H1 (cell line): ENCODE measurements around the gene SLC7A10. TPM values are rescaled to one million over a fixed set of nuclear protein-coding genes. Genes with fewer than 3 reads are reported as not detected.

Experiments used
- CTCF ChIA-PET: fragments of 300-600 bp; sonication (Branson Sonifier 250); formaldehyde crosslinking; loops from one replicate; lab custom pipeline; 2021; ENCODE audit not compliant: partially characterized antibody; lab: Charles Lee
- POLR2A ChIA-PET: fragments of 300-600 bp; sonication (Branson Sonifier 250); formaldehyde crosslinking; loops from one replicate; lab custom pipeline; 2021; ENCODE audit warnings: inconsistent platforms; ENCODE audit not compliant: partially characterized antibody; lab: Charles Lee
- DNase-seq, 2 experiments: peaks; one replicate each; pipeline versions ENCODE4 v3.0.0 to v3.0.0-alpha.2; 2010 to 2022; ENCODE audit warnings: low spot score in 2 of 2, low read depth in 1 of 2, mixed read lengths in 1 of 2
- FAIRE-seq: peaks from 2 replicates; lab custom pipeline; 2011; peaks lifted over from hg19 to GRCh38; lab: Jason Lieb, UNC
- H2AFZ ChIP-seq: 2 replicates; pipeline ENCODE4 v1.8.1; 2012; ENCODE audit warnings: low read length, inconsistent platforms
- H2AK5ac ChIP-seq: 2 replicates; pipeline ENCODE4 v1.6.1; 2013; ENCODE audit warnings: low read depth, low read length
- H2BK120ac ChIP-seq: replicated peaks from 2 replicates; pipeline ENCODE3; 2013; ENCODE audit warnings: low read depth, low read length, inconsistent platforms
- H2BK12ac ChIP-seq: 2 replicates; pipeline ENCODE4 v1.6.1; 2013; ENCODE audit warnings: low read depth, low read length
- H2BK15ac ChIP-seq: 2 replicates; pipeline ENCODE4 v1.6.1; 2013; ENCODE audit warnings: low read length
- H2BK20ac ChIP-seq: 2 replicates; pipeline ENCODE4 v1.6.1; 2013; ENCODE audit warnings: low read length
- H2BK5ac ChIP-seq: 2 replicates; pipeline ENCODE4 v1.6.1; 2013; ENCODE audit warnings: low read depth, low read length
- H3K14ac ChIP-seq: 2 replicates; pipeline ENCODE4 v1.6.1; 2013; ENCODE audit warnings: inconsistent platforms; ENCODE audit not compliant: insufficient read length
- H3K18ac ChIP-seq: 2 replicates; pipeline ENCODE4 v1.6.1; 2013; ENCODE audit warnings: low read length; ENCODE audit errors: extremely low read depth
- H3K23ac ChIP-seq: 2 replicates; pipeline ENCODE4 v1.6.1; 2013; ENCODE audit warnings: inconsistent platforms; ENCODE audit not compliant: insufficient read length
- H3K23me2 ChIP-seq: 2 replicates; pipeline ENCODE4 v1.6.1; 2013; ENCODE audit warnings: low read depth, low read length
- H3K27ac ChIP-seq: 2 replicates; pipeline ENCODE4 v1.6.1; 2011; ENCODE audit warnings: low read depth, low read length, inconsistent platforms
- H3K27me3 ChIP-seq, 4 experiments: replicated peaks in 1 of 4; 1 replicate in 1 of 4; 2 replicates in 3 of 4; pipeline versions ENCODE4 v1.6.1 to v1.8.1; 2011 to 2013; ENCODE audit warnings: low read length in 3 of 4, mild to moderate bottlenecking in 3 of 4, inconsistent platforms in 2 of 4, mixed read lengths in 2 of 4, moderate library complexity in 1 of 4; ENCODE audit not compliant: control insufficient read depth in 3 of 4, insufficient read depth in 3 of 4; ENCODE audit errors: extremely low read depth in 1 of 4
- H3K36me3 ChIP-seq, 4 experiments: 2 replicates each; pipeline versions ENCODE4 v1.6.1 to v1.8.1; 2011 to 2013; ENCODE audit warnings: mild to moderate bottlenecking in 4 of 4, low read length in 3 of 4, moderate library complexity in 2 of 4, control low read depth in 1 of 4, inconsistent platforms in 1 of 4; ENCODE audit not compliant: insufficient read depth in 4 of 4, control insufficient read depth in 2 of 4
- H3K4ac ChIP-seq: replicated peaks from 2 replicates; pipeline ENCODE3; 2013; ENCODE audit warnings: low read length, low read depth, mixed read lengths, inconsistent platforms; ENCODE audit not compliant: insufficient read length
- H3K4me1 ChIP-seq, 4 experiments: replicated peaks in 1 of 4; 1 replicate in 1 of 4; 2 replicates in 3 of 4; pipeline versions ENCODE4 v1.6.1 to v1.8.1; 2011 to 2013; ENCODE audit warnings: low read length in 3 of 4, inconsistent platforms in 2 of 4, mixed read lengths in 1 of 4; ENCODE audit not compliant: insufficient read depth in 4 of 4, control insufficient read depth in 3 of 4
- H3K4me2 ChIP-seq, 2 experiments: 2 replicates each; pipeline versions ENCODE4 v1.6.1 to v1.8.1; 2011 to 2013; ENCODE audit warnings: low read depth in 2 of 2, low read length in 2 of 2, control low read depth in 1 of 2, inconsistent platforms in 1 of 2, mild to moderate bottlenecking in 1 of 2; ENCODE audit not compliant: insufficient read depth in 1 of 2
- H3K4me3 ChIP-seq, 4 experiments: fragments of 200-600, 300-600 bp in 1 of 4; sonication (generic), shearing (Covaris generic), sonication (Bioruptor Twin) in 1 of 4; 2 replicates each; pipeline versions ENCODE4 v1.5.1 to v1.8.1; 2011 to 2016; ENCODE audit warnings: low read length in 4 of 4, low read depth in 3 of 4, control low read depth in 2 of 4, inconsistent platforms in 2 of 4, mild to moderate bottlenecking in 2 of 4, mixed read lengths in 1 of 4, moderate library complexity in 1 of 4; ENCODE audit not compliant: insufficient read depth in 2 of 4; ENCODE audit errors: extremely low read depth in 1 of 4
- H3K56ac ChIP-seq: replicated peaks from 2 replicates; pipeline ENCODE3; 2013; ENCODE audit warnings: low read depth, mild to moderate bottlenecking, mixed read lengths, low read length, inconsistent platforms; ENCODE audit not compliant: insufficient read length
- H3K79me1 ChIP-seq: 2 replicates; pipeline ENCODE4 v1.6.1; 2013; ENCODE audit warnings: low read depth, low read length, control low read depth
- H3K79me2 ChIP-seq, 2 experiments: 2 replicates each; pipeline versions ENCODE4 v1.6.1 to v1.8.1; 2012 to 2013; ENCODE audit warnings: low read length in 2 of 2, mild to moderate bottlenecking in 2 of 2, inconsistent platforms in 1 of 2; ENCODE audit not compliant: insufficient read depth in 2 of 2, control insufficient read depth in 1 of 2
- H3K9ac ChIP-seq, 4 experiments: replicated peaks in 1 of 4; 1 replicate in 1 of 4; 2 replicates in 3 of 4; pipeline versions ENCODE4 v1.6.1 to v1.8.1; 2011 to 2013; ENCODE audit warnings: low read depth in 3 of 4, low read length in 3 of 4, control low read depth in 2 of 4, mild to moderate bottlenecking in 2 of 4, moderate library complexity in 2 of 4, inconsistent platforms in 1 of 4; ENCODE audit errors: extremely low read depth in 1 of 4
- H3K9me3 ChIP-seq, 2 experiments: 2 replicates each; pipeline versions ENCODE4 v1.6.1 to v1.8.1; 2012 to 2013; ENCODE audit warnings: mild to moderate bottlenecking in 2 of 2, moderate library complexity in 2 of 2, control low read depth in 1 of 2, inconsistent platforms in 1 of 2, low read depth in 1 of 2, low read length in 1 of 2, mixed read lengths in 1 of 2; ENCODE audit not compliant: insufficient read depth in 2 of 2
- H4K20me1 ChIP-seq, 2 experiments: replicated peaks in 1 of 2; 2 replicates each; pipeline versions ENCODE3 to v1.8.1; 2011 to 2013; ENCODE audit warnings: inconsistent platforms in 2 of 2, low read length in 2 of 2, mild to moderate bottlenecking in 1 of 2; ENCODE audit not compliant: insufficient read depth in 2 of 2, control insufficient read depth in 1 of 2
- H4K5ac ChIP-seq: 2 replicates; pipeline ENCODE4 v1.6.1; 2013; ENCODE audit warnings: low read length, low read depth, mixed read lengths, inconsistent platforms; ENCODE audit not compliant: insufficient read length
- H4K8ac ChIP-seq: 2 replicates; pipeline ENCODE4 v1.8.0; 2013; ENCODE audit warnings: mild to moderate bottlenecking, moderate library complexity, low read length, inconsistent platforms; ENCODE audit not compliant: insufficient read depth; ENCODE audit errors: extremely low read depth
- H4K91ac ChIP-seq: replicated peaks from 2 replicates; pipeline ENCODE3; 2013; ENCODE audit warnings: low read length, mixed read lengths, inconsistent platforms; ENCODE audit not compliant: insufficient read length
- RNF2 ChIP-seq: fragments of 200-900, 300-1000 bp; sonication (generic); IDR thresholded peaks from 2 replicates; pipeline ENCODE4 v1.7.1; 2016; ENCODE audit warnings: borderline replicate concordance, low read depth, mild to moderate bottlenecking, antibody characterized with exemption, low read length; ENCODE audit not compliant: poor library complexity, severe bottlenecking; ENCODE audit errors: missing control alignments
- TBP ChIP-seq: IDR thresholded peaks from 2 replicates; pipeline ENCODE4 v1.6.1; 2011; ENCODE audit warnings: low read depth, low read length, improper control_type of control experiment
- WGBS, 2 experiments: shearing (Covaris generic) in 1 of 2; methylation state at CpG; one replicate each; pipeline versions ENCODE4 v1.1.6 to v1.1.7; 2013 to 2015; ENCODE audit warnings: low lambda C conversion rate in 2 of 2, mixed read lengths in 2 of 2, inconsistent platforms in 1 of 2, low coverage in 1 of 2, missing lambda C conversion rate in 1 of 2; ENCODE audit not compliant: insufficient replicate concordance in 2 of 2, insufficient coverage in 1 of 2, insufficient read length in 1 of 2; ENCODE audit errors: extremely low coverage in 1 of 2, missing lambda C conversion rate in 1 of 2; 5-methylcytosine and 5-hydroxymethylcytosine counted together
- polyA plus RNA-seq, 7 experiments: library from polyadenylated mRNA; depleted of rRNA in 3 of 7; stranded (reverse) in 5 of 7; unstranded in 2 of 7; fragments of >200 nt in 5 of 7; fragments of 200-250 nt in 2 of 7; gene quantifications; 1 replicate in 5 of 7; 2 replicates in 1 of 7; 4 replicates in 1 of 7; pipeline versions ENCODE4 v1.2.1 to v1.2.3, GENCODE V29; 2011 to 2013; ENCODE audit warnings: missing spikeins in 2 of 7, mixed read lengths in 2 of 7
- total RNA-seq: library from RNA; stranded (reverse); fragmentation: NEBNext Ultra II Directional; extraction: Animal tissue kit (Norgen Biotek cat#: 25700); gene quantifications from 2 replicates; pipeline ENCODE4 v1.2.1, GENCODE V29; 2021

Gene SLC7A10
- total and polyA plus RNA-seq, 2 of the 8 experiments (the other 6 are each of a cell fraction or from before 2014, with no cell fraction given): 3.7 to 7.1 TPM

GRCh38 chr19:33220115-33220514, 5.5 kb downstream of the SLC7A10 start:
- H2AK5ac ChIP-seq: no peak overlapping the region
- H2BK15ac ChIP-seq: no peak overlapping the region
- H3K4me1 ChIP-seq: peaks cover 0 to 5% (median 2%) of the 10 kb centered on the region in 4 experiments; a peak in 3 of 7 replicates
- H4K8ac ChIP-seq: peak overlapping the region; percentile 42; the same call in 1 of the 2 replicates
- H3K79me1 ChIP-seq: no peaks in the 10 kb centered on the region
- H4K91ac ChIP-seq: no peak overlapping the region
- no peak overlapping the region for H3K4me2 ChIP-seq
- no peak overlapping the region for H3K14ac ChIP-seq
- no peaks in the 10 kb centered on the region for H3K36me3 ChIP-seq
- no peak overlapping the region for H4K5ac ChIP-seq
- no peak overlapping the region for H2BK12ac ChIP-seq
- FAIRE-seq: no peak
- no peak overlapping the region for H3K18ac ChIP-seq
- peaks cover 5 to 13% (median 11%) of the 10 kb centered on the region in 4 experiments for H3K27me3 ChIP-seq
- POLR2A ChIA-PET: no interaction called here
- DNase-seq: no peak
- no peak overlapping the region for H2BK120ac ChIP-seq
- H4K20me1 ChIP-seq: peaks cover 0 to 6% of the 10 kb centered on the region in 2 experiments
- no peak overlapping the region for H2BK20ac ChIP-seq
- H3K4me3 ChIP-seq: no peak overlapping the region
- no peak overlapping the region for H3K23ac ChIP-seq
- no peak overlapping the region for H2BK5ac ChIP-seq
- CTCF ChIA-PET: no interaction called here
- no peak overlapping the region for H3K4ac ChIP-seq
- no peak for TF ChIP-seq TBP
- no peak for TF ChIP-seq RNF2
- H2AFZ ChIP-seq: no peak overlapping the region
- H3K56ac ChIP-seq: no peak overlapping the region
- 87% methylated on average over 18 of the region's 18 CpGs; no CpG with 5 or more reads in 1 of the 2 experiments for WGBS, 2 experiments
- no peaks in the 10 kb centered on the region for H3K9me3 ChIP-seq
- H3K23me2 ChIP-seq: no peaks in the 10 kb centered on the region
- no peak overlapping the region for H3K9ac ChIP-seq
- no peak overlapping the region for H3K27ac ChIP-seq
- no peaks in the 10 kb centered on the region for H3K79me2 ChIP-seq
